Endothelial cell of umbilical vein (primary cell): ENCODE results near the gene C1RL. TPM values are rescaled to one million over a fixed set of nuclear protein-coding genes. Genes with fewer than 3 reads are reported as not detected.

ENCODE experiments used
- BruUV-seq: library from RNA; stranded (reverse); fragments of 400-500 nt; replicated peaks from 2 replicates; lab custom pipeline; 2021; lab: Mats Ljungman, UMichigan
- CTCF ChIA-PET: fragments of 300-600, 350-600 bp; sonication (Branson Sonifier 250); formaldehyde crosslinking; loops from one replicate; lab custom pipeline; 2021; ENCODE audit warnings: antibody characterized with exemption, inconsistent platforms; lab: Charles Lee
- POLR2A ChIA-PET: fragments of 300-600, 350-600 bp; sonication (Branson Sonifier 250); formaldehyde crosslinking; loops from one replicate; lab custom pipeline; 2021; ENCODE audit warnings: antibody characterized with exemption, inconsistent platforms; lab: Charles Lee
- DNase-seq: peaks from one replicate; pipeline ENCODE4 v3.0.0-alpha.2; 2011; ENCODE audit warnings: low read depth, low spot score
- FAIRE-seq: peaks from 2 replicates; lab custom pipeline; 2011; peaks lifted over from hg19 to GRCh38; lab: Jason Lieb, UNC
- H2AFZ ChIP-seq: 2 replicates; pipeline ENCODE4 v1.6.0; 2012; ENCODE audit warnings: low read depth, low read length, control low read depth, inconsistent platforms
- H3K27ac ChIP-seq: 2 replicates; pipeline ENCODE4 v1.5.1; 2011; ENCODE audit warnings: low read depth, mild to moderate bottlenecking, control low read depth, low read length, moderate library complexity; ENCODE audit not compliant: insufficient read depth
- H3K27me3 ChIP-seq, 2 experiments: 2 replicates each; pipeline versions ENCODE4 v1.6.0 to v1.6.1; 2011; ENCODE audit warnings: low read length in 2 of 2, mixed read lengths in 1 of 2; ENCODE audit not compliant: control insufficient read depth in 2 of 2, insufficient read depth in 2 of 2
- H3K36me3 ChIP-seq, 2 experiments: 2 replicates in 1 of 2; 3 replicates in 1 of 2; pipeline ENCODE4 v1.5.1; 2011; ENCODE audit warnings: low read length in 2 of 2, mild to moderate bottlenecking in 1 of 2, moderate library complexity in 1 of 2; ENCODE audit not compliant: control insufficient read depth in 2 of 2, insufficient read depth in 2 of 2; ENCODE audit errors: extremely low read depth in 1 of 2
- H3K4me1 ChIP-seq: 3 replicates; pipeline ENCODE4 v1.5.1; 2011; ENCODE audit warnings: mild to moderate bottlenecking, low read length; ENCODE audit not compliant: control insufficient read depth, insufficient read depth; ENCODE audit errors: extremely low read depth
- H3K4me2 ChIP-seq: 2 replicates; pipeline ENCODE4 v1.6.1; 2011; ENCODE audit warnings: low read length, control low read depth, mixed read lengths; ENCODE audit not compliant: insufficient read depth
- H3K4me3 ChIP-seq, 3 experiments: fragments of 200-600 bp in 1 of 3; sonication (generic), shearing (Covaris generic) in 1 of 3; replicated peaks in 1 of 3; 2 replicates each; pipeline ENCODE4 v1.5.1; 2011 to 2016; ENCODE audit warnings: control low read depth in 3 of 3, low read length in 3 of 3, mild to moderate bottlenecking in 2 of 3, inconsistent platforms in 1 of 3, low read depth in 1 of 3, moderate library complexity in 1 of 3; ENCODE audit not compliant: insufficient read depth in 1 of 3
- H3K79me2 ChIP-seq: 2 replicates; pipeline ENCODE4 v1.6.0; 2012; ENCODE audit warnings: low read length, inconsistent platforms; ENCODE audit not compliant: control insufficient read depth, insufficient read depth
- H3K9ac ChIP-seq: replicated peaks from 2 replicates; pipeline ENCODE3; 2011; ENCODE audit warnings: low read length, control low read depth; ENCODE audit not compliant: insufficient read depth; ENCODE audit errors: extremely low read depth
- H3K9me1 ChIP-seq: replicated peaks from 3 replicates; pipeline ENCODE4 v1.6.0; 2011; ENCODE audit warnings: mild to moderate bottlenecking, low read length; ENCODE audit not compliant: control insufficient read depth, insufficient read depth; ENCODE audit errors: extremely low read depth
- H3K9me3 ChIP-seq: replicated peaks from 2 replicates; pipeline ENCODE4 v1.5.1; 2012; ENCODE audit warnings: low read length, inconsistent platforms; ENCODE audit not compliant: control insufficient read depth, insufficient read depth
- H4K20me1 ChIP-seq: replicated peaks from 2 replicates; pipeline ENCODE3; 2011; ENCODE audit warnings: mild to moderate bottlenecking, low read length; ENCODE audit not compliant: control insufficient read depth, insufficient read depth; ENCODE audit errors: extremely low read depth
- EZH2 ChIP-seq: IDR thresholded peaks from 2 replicates; pipeline ENCODE4 v1.6.1; 2012; ENCODE audit warnings: borderline replicate concordance, low read depth, mild to moderate bottlenecking, moderate library complexity, low read length, inconsistent platforms; ENCODE audit not compliant: severe bottlenecking
- FOS ChIP-seq: IDR thresholded peaks from 2 replicates; pipeline ENCODE4 v1.6.1; 2011; ENCODE audit warnings: mild to moderate bottlenecking, low read length, moderate library complexity, borderline replicate concordance; ENCODE audit not compliant: insufficient read depth
- GATA2 ChIP-seq: IDR thresholded peaks from 2 replicates; pipeline ENCODE4 v1.7.0; 2011; ENCODE audit warnings: low read depth, mild to moderate bottlenecking, moderate library complexity, mixed read lengths, low read length; ENCODE audit not compliant: insufficient read length, insufficient read depth
- POLR2A ChIP-seq: IDR thresholded peaks from 2 replicates; pipeline ENCODE4 v1.6.1; 2012; ENCODE audit warnings: low read depth, mild to moderate bottlenecking, control low read depth, low read length
- POLR2AphosphoS5 ChIP-seq: IDR thresholded peaks from 2 replicates; pipeline ENCODE4 v1.6.1; 2012; ENCODE audit warnings: low read depth, mild to moderate bottlenecking, control low read depth, low read length, moderate library complexity; ENCODE audit not compliant: insufficient read depth
- dilution Hi-C: fragments of 300-500 bp; cut with MboI; formaldehyde crosslinking; loops from one replicate; pipeline ENCODE4 v1.15.0; 2019; ENCODE audit warnings: low sequenced_read_pairs; ENCODE audit not compliant: extremely low pct_ligation_motif_present
- intact Hi-C: fragments of 100-400 bp; cut with micrococcal nuclease; formaldehyde crosslinking; loops from one replicate; pipeline ENCODE4 v1.10.0; 2022
- polyA plus RNA-seq, 4 experiments: library from polyadenylated mRNA; depleted of rRNA in 3 of 4; stranded (reverse) in 3 of 4; unstranded in 1 of 4; fragments of >200 nt; gene quantifications; 2 replicates each; pipeline versions ENCODE4 v1.2.1 to v1.2.3, GENCODE V29; 2011 to 2012; ENCODE audit warnings: missing spikeins in 1 of 4
- total RNA-seq: library from RNA; stranded (reverse); gene quantifications from 2 replicates; pipeline ENCODE4 v1.2.3, GENCODE V29; 2021

C1RL gene
- total and polyA plus RNA-seq, 2 donors (not counting 3 experiments of a cell fraction or from before 2014, with no cell fraction given): 20.9 to 25.0 TPM

DNA sequence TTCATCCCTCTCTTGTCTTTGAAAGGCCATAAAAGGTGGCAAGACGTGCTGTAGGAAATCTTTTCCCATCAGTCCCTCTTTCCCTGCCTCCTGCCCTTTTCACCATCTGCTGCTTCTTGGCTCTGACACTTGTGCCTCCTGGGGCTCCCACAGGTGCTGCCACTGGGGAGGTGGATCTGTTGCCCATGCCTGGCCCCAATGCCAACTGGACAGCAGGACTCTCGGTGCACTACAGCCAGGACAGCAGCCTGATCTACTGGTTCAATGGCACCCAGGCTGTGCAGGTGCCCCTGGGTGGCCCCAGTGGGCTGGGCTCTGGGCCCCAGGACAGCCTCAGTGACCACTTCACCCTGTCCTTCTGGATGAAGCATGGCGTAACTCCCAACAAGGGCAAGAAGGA is 27.7 kb upstream of the C1RL start:
- Histone ChIP-seq H3K79me2 (no peaks in the 10 kb centered on the region), H2AFZ (no peak overlapping the region), H3K4me3 (no peak overlapping the region), H3K4me1 (no peaks in the 10 kb centered on the region), H3K4me2 (no peak overlapping the region), H3K9me3 (no peaks in the 10 kb centered on the region), H3K27me3 (no peaks in the 10 kb centered on the region), H4K20me1 (no peaks in the 10 kb centered on the region), H3K9me1 (no peaks in the 10 kb centered on the region), H3K9ac (no peak overlapping the region), H3K36me3 (peaks cover 7 to 11% of the 10 kb centered on the region in 2 experiments), H3K27ac (no peak overlapping the region)
- no TSS peak for BruUV-seq
- CTCF ChIA-PET: interaction anchor here (1.4 kb wide), 1 partner anchor 9 kb away, joined by 4 read pairs; no protein-coding TSS in a partner anchor
- TF ChIP-seq GATA2: no peak
- TF ChIP-seq POLR2A: no peak
- no peak for TF ChIP-seq FOS
- no peak for TF ChIP-seq POLR2AphosphoS5
- no peak for TF ChIP-seq EZH2
- POLR2A ChIA-PET: no interaction called here
- FAIRE-seq: no peak
- dilution Hi-C loops: no loop called here
- no peak for DNase-seq
- intact Hi-C loops: no loop called here

DNA sequence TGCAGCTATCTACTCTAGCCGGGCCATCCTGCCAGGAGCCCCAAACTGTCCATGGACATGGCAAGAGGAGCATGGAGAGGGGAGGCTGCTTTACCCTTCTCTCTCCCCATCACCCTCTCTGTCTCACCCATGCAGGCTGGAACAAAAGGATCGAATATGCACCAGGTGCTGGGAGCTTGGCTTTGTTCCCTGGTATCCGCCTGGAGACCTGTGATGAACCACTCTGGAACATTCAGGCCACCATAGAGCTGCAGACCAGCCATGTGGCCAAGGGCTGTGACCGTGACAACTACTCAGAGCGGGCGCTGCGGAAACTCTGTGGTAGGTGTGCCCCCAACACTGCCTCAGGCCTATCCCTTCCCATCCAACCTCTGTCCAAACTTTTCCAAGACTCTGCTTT is 27.1 kb upstream of the C1RL start:
- H3K27ac ChIP-seq: no peak overlapping the region
- peaks cover 7 to 10% of the 10 kb centered on the region in 2 experiments for H3K36me3 ChIP-seq
- no peaks in the 10 kb centered on the region for H4K20me1 ChIP-seq
- H3K4me3 ChIP-seq: no peak overlapping the region
- CTCF ChIA-PET: interaction anchor here (0.8 to 1.4 kb wide), 2 partner anchors 9 to 23 kb away, joined by 3 to 4 read pairs; no protein-coding TSS in a partner anchor
- no peak overlapping the region for H3K4me2 ChIP-seq
- TF ChIP-seq FOS (no peak), POLR2A (no peak)
- H3K9me3 ChIP-seq: no peaks in the 10 kb centered on the region
- BruUV-seq: no TSS peak
- no peaks in the 10 kb centered on the region for H3K9me1 ChIP-seq
- DNase-seq: no peak
- H2AFZ ChIP-seq: no peak overlapping the region
- POLR2A ChIA-PET: no interaction called here
- dilution Hi-C loops (no loop called here), intact Hi-C loops (no loop called here)
- no peak overlapping the region for H3K9ac ChIP-seq
- peaks cover 3% of the 10 kb centered on the region for H3K4me1 ChIP-seq
- H3K79me2 ChIP-seq: no peaks in the 10 kb centered on the region
- no peak for FAIRE-seq
- H3K27me3 ChIP-seq: no peaks in the 10 kb centered on the region
